ENCODE results near the gene BBIP1.

DNA sequence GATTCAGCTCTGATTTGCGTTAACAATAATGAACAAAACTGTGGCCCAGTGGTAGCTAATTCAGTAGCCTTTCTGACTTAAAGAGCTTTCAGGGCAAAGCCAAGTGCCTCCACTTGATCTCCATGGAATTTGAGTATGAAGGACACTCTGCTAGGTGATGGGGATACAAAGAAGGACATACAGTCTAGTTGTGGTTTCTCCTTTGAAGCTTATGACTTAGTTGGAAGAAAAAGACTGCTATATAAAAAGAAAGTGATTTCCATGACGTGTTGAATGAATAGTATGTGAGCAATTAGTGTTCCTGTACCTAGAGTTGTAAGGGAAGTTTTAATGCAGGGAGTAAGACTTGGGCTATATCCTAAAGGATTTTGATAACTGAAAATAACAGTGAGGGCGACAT, 39.0 kb downstream of the BBIP1 start:
- no peak for TF ChIP-seq CTCF (IDR thresholded peaks at IDR 0.05; ENCODE audit: borderline replicate concordance, extremely low read depth, low read length, poor library complexity, severe bottlenecking)
- no peak for TF ChIP-seq EZH2 (IDR thresholded peaks at IDR 0.05; ENCODE audit: borderline replicate concordance, low read depth, low read length, severe bottlenecking)

All from DND-41 (cell line).